ENCODE measurements around the gene TMEM200A.
"Not testable (repeated sequence)": the region's sequence is repeated elsewhere in the genome, so short reads cannot be mapped to it uniquely, and the experiment has no call there.

Gene TMEM200A

DNA sequence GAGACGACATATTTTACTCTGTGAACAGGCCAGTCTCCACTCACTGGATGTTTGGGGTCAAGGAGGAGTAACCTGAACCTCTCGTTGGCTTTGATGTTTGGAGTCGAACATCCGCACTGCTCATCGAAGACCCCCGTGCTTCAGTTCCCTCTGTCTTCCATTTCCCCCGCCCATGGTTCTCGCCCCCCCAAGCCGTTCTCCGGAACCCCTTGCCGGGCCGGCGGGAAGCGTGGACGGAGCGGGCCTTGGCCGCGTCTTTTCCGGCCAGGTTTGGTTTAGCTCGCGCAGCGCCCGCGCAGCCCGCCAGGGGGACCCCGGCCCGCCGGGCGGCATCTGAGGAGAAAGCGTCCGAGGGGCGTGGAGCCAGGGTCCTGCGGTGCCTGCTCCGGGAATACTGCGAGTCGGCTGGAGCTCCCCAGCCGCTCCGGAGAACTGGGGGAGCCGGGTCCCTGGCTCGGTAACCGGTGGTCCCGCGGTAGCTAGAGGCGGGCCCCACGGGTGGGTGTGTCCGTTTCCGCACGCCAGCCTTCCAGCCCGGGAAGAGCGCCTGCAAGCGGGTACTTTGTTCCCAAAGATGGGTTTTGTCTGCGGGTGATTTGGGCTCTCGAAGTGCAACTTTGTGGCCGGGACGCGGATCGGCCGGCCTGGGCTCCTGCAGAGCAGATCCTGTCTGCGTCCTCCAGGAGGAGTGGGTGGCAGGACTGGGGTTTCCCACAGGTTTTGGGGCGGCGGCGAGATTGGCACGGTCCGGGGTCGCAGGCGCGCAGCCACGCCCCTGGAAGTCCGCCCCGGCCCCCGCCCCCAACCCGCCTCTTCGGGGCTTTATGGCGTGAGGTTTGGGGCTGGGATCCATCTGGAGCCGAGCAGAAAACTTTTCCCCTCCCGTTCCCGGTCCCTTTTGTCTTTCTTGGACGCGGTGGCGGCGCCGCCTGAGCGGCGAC, at the start of gene TMEM200A:
TSS of gene TMEM200A (plus strand) at position 852 of the 941 bp plus-strand sequence. CDS start 74,406 bp downstream, outside the sequence.
- no peak for DNase-seq (ENCODE audit: low read depth)
- no peak within 1 kb of the TSS for H3K4me3 ChIP-seq (ENCODE audit: low read depth, low read length)
- TF ChIP-seq, protein P1, sequence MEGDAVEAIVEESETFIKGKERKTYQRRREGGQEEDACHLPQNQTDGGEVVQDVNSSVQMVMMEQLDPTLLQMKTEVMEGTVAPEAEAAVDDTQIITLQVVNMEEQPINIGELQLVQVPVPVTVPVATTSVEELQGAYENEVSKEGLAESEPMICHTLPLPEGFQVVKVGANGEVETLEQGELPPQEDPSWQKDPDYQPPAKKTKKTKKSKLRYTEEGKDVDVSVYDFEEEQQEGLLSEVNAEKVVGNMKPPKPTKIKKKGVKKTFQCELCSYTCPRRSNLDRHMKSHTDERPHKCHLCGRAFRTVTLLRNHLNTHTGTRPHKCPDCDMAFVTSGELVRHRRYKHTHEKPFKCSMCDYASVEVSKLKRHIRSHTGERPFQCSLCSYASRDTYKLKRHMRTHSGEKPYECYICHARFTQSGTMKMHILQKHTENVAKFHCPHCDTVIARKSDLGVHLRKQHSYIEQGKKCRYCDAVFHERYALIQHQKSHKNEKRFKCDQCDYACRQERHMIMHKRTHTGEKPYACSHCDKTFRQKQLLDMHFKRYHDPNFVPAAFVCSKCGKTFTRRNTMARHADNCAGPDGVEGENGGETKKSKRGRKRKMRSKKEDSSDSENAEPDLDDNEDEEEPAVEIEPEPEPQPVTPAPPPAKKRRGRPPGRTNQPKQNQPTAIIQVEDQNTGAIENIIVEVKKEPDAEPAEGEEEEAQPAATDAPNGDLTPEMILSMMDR (IDR thresholded peaks at IDR 0.05; ENCODE audit: control insufficient read depth, extremely low read depth, insufficient read depth): peak; percentile 63

DNA sequence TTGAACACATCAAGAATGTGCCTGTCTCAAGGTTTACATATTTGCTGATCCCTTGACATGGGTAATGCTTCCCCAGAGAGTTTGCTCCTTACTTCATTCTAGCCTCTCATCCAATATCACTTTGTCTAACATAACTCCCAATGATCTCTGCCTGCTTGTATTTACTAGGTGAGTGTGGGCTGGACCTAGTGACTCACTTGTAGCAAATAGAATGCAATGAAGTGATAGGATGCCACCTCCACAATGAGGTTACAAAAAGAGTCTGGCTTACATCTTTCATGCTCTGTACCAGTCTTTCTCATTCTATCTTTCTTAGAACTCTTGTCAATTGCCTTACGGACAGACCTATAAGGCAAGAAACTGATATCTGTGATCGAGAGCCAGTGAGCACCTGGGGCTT, 44.9 kb upstream of the TMEM200A start:
- no peak for DNase-seq (ENCODE audit: low read depth)
- no peak overlapping the region for H3K4me3 ChIP-seq (ENCODE audit: low read depth, low read length)
- TF ChIP-seq, protein P1 (IDR thresholded peaks at IDR 0.05; ENCODE audit: control insufficient read depth, extremely low read depth, insufficient read depth): no peak

DNA sequence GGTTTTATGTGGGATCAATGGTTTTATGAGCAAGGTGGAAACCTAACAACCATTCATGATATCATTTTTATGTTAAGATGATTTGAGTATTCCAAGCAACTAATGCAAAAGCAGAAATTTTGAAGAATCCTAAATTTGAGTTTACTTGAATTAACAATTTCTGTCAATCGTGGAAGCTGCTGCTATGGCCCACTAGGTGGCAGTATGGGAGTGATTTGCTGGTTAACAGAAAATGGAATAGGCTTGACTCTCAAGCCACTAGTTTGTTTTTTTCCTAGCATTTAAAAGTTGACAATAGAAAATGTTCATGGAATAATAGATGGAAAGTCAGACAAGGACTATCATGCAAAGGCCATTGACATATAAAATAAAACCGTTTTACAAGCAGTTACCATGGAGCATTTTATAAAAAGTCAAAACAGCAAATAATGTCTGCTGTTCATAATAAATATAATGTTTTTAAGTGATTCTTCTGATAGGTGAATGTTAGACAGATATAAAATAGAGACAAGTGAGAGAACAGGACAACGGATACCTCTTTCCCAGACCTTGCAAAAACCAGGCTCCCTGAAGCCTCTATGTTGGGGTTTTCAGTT, 43.0 kb upstream of the TMEM200A start:
- peak; percentile 31 for DNase-seq (ENCODE audit: low read depth)
- TF ChIP-seq, protein P1 (IDR thresholded peaks at IDR 0.05; ENCODE audit: control insufficient read depth, extremely low read depth, insufficient read depth): peak; percentile 89
- no peak overlapping the region for H3K4me3 ChIP-seq (ENCODE audit: low read depth, low read length)

DNA sequence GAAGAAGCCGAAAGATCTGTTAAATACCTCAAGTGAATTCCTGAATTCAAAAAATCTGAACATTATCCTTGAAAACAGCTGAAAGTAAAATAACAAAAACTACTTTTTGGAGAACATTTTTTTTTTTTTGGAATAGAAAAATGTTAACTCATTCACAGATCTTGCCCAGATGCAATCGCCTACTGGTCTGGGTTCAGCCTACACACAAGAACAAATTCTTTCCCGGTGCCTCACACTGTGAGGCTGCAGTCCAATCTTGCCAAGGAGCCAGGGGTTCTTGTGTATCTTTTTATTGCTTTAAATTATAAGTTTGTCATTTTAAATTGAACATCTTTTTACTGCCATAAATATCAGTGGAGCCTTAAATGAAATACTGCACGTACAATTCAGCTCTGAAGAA, 41.2 kb upstream of the TMEM200A start:
- DNase-seq (ENCODE audit: low read depth): no peak
- TF ChIP-seq, protein P1 (IDR thresholded peaks at IDR 0.05; ENCODE audit: control insufficient read depth, extremely low read depth, insufficient read depth): no peak
- no peak overlapping the region for H3K4me3 ChIP-seq (ENCODE audit: low read depth, low read length)

DNA sequence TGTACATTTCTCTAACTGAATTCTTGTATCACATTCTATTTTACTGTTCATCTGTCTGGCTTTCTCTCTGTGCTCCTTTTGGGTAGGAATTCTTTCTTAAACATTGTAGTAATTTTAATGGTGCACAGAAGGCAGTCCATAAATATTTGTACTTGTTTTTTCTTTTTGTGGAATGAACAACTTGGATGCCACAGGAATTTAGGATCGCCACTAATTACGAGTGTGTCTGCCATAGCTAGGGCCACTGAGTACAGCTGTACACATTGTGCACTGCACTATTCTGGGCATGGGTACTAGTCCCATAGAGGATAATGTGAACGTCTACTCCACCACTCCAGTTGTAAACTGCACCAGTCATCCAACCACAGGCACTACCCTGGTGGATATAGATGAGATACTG, 39.3 kb upstream of the TMEM200A start:
- H3K4me3 ChIP-seq (ENCODE audit: low read depth, low read length): no peak overlapping the region
- no peak for DNase-seq (ENCODE audit: low read depth)
- TF ChIP-seq, protein P1 (IDR thresholded peaks at IDR 0.05; ENCODE audit: control insufficient read depth, extremely low read depth, insufficient read depth): no peak

DNA sequence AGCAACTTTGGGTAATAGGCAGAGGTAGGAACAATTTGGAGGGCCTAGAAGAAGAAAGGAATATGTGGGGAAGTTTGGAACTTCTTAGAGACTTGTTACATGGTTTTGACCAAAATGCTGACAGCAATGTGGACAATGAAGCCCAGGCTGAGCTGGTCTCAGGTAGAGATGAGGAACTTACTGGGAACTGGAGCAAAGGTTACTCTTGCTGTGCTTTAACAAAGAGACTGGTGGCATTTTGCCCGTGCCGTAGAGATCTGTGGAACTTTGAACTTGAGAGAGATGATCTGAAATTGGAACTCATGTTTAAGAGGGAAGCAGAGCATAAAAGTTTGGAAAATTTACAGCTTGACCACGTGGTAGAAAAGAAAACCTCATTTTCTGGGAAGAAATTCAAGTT, 28.3 kb upstream of the TMEM200A start:
- TF ChIP-seq, protein P1 (IDR thresholded peaks at IDR 0.05; ENCODE audit: control insufficient read depth, extremely low read depth, insufficient read depth): no peak
- H3K4me3 ChIP-seq (ENCODE audit: low read depth, low read length): no peak overlapping the region
- DNase-seq (ENCODE audit: low read depth): no peak

DNA sequence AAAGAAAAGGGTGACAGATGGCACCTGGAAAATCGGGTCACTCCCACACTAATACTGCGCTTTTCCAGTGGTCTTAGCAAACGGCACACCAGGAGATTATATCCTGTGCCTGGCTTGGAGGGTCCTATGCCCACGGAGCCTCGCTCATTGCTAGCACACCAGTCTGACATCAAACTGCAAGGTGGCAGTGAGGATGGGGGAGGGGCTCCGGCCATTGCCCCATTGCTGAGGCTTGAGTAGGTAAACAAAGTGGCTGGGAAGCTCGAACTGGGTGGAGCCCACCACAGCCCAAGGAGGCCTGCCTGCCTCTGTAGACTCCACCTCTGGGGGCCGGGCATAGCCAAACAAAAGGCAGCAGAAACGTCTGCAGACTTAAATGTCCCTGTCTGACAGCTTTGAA, 19.5 kb upstream of the TMEM200A start:
- H3K4me3 ChIP-seq (ENCODE audit: low read depth, low read length); DNase-seq (ENCODE audit: low read depth): not testable (repeated sequence)
